Activated CD4-positive, CD25-positive, alpha-beta regulatory T cell treated with anti-CD3 and anti-CD28 coated beads, Interleukin-2, amount 50 U/mL, for 72 hours (primary cell): ENCODE measurements around the gene DSEL.

Experiments used
- DNase-seq: peaks from one replicate; pipeline ENCODE4 v3.0.0; 2021

The DSEL gene

GRCh38 chr18:67516539-67517443, at the start of gene DSEL:
TSS of gene DSEL (minus strand) at chr18:67516720. CDS start at chr18:67514608, 2,112 bp downstream.
- DNase-seq = peak; percentile 97

GRCh38 chr18:67553437-67553836, 36.9 kb upstream of the DSEL start:
- no peak for DNase-seq

- DNase-seq = no peak
Observed at GRCh38 chr18:67550872-67551520, 34.5 kb upstream of the DSEL start.

GRCh38 chr18:67549946-67550345, 33.4 kb upstream of the DSEL start:
- DNase-seq = no peak

GRCh38 chr18:67545681-67546080, 29.2 kb upstream of the DSEL start:
- DNase-seq = no peak

GRCh38 chr18:67540559-67540958, 24.0 kb upstream of the DSEL start:
- DNase-seq = no peak

GRCh38 chr18:67531929-67532328, 15.4 kb upstream of the DSEL start:
- no peak for DNase-seq

GRCh38 chr18:67525328-67526099, 9.0 kb upstream of the DSEL start:
- DNase-seq = no peak

GRCh38 chr18:67520351-67520921, 3.9 kb upstream of the DSEL start:
- no peak for DNase-seq

- DNase-seq = no peak
Observed at GRCh38 chr18:67519592-67519991, 3.1 kb upstream of the DSEL start.

- DNase-seq = no peak
Observed at GRCh38 chr18:67518566-67518965, 2.0 kb upstream of the DSEL start.

- no peak for DNase-seq
Observed at GRCh38 chr18:67517444-67517765, 885 bp upstream of the DSEL start.

- DNase-seq = peak; percentile 61
Observed at GRCh38 chr18:67515942-67516538, 480 bp downstream of the DSEL start.

GRCh38 chr18:67514901-67515540, 1.5 kb downstream of the DSEL start:
- no peak for DNase-seq

- DNase-seq = no peak
Observed at GRCh38 chr18:67514465-67514864, 2.1 kb downstream of the DSEL start.

- no peak for DNase-seq
Observed at GRCh38 chr18:67513280-67513679, 3.2 kb downstream of the DSEL start.

GRCh38 chr18:67511840-67512239, 4.7 kb downstream of the DSEL start:
- DNase-seq = no peak

- DNase-seq = no peak
Observed at GRCh38 chr18:67510831-67511230, 5.7 kb downstream of the DSEL start.

GRCh38 chr18:67509741-67510391, 6.7 kb downstream of the DSEL start:
- DNase-seq = no peak

GRCh38 chr18:67508146-67508545, 8.4 kb downstream of the DSEL start:
- DNase-seq = no peak

- DNase-seq = no peak
Observed at GRCh38 chr18:67504739-67505138, 11.8 kb downstream of the DSEL start.
